ENCODE results near the gene NEDD4L. TPM values are rescaled to one million over a fixed set of nuclear protein-coding genes. Genes with fewer than 3 reads are reported as not detected.
"Not testable (repeated sequence)": the region's sequence is repeated elsewhere in the genome, so short reads cannot be mapped to it uniquely, and the experiment has no call there.

Gene NEDD4L
- total RNA-seq, 5 donors from 2014 or later (not counting 1 experiment from before 2014, with no cell fraction given), result 4.4 to 10.7 (median 6.7) TPM

DNA sequence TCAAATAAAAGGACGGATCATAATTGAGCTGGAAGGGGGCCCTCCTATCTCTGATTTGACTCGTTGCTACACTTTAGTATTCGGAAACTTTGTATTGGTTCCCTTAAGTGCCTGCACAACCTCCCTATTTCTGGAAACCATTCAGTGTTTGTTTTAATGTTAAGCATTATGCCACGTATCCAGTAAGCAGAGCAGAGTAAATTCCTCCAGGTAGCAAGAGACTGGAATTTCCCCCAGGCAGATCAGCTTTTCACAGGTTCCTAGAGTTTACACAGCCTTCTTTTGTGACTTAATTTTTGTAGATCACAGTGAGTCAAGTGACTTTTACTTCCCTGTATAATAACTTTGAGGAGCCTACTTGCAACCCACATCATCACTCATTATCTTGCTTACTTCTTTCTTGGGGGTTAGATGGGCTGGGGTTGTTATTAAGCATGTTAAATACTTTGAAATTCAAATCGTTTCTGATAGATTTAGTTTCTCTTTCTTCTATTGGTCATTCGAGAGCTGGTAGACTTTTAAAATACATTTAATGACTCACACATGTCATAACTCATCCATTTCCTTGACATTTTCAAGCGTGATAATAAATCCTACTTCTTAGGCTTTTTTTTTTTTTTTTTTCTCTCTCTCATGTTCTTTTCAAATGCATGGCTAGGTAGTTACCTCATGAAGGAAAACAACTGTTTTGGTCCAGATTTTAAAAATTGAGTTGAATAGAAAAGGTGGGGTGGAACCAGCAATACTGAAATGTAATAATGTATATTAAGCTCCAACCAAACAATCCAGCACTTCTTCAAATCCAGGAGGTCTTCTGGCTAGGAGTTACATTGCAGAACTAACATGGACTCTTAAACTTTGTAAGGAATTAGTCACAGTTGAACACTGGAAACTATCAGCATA, 219.3 kb downstream of the NEDD4L start:
- no peak overlapping the region for H3K4me3 ChIP-seq (ENCODE audit: control insufficient read depth in 1 of 2, extremely low read depth in 1 of 2, low read length in 1 of 2)
- no peaks in the 10 kb centered on the region for H3K9me3 Mint-ChIP-seq
- POLR2A ChIA-PET, result no interaction called here
- H3K27ac Mint-ChIP-seq, result no peak overlapping the region
- H3K4me1 Mint-ChIP-seq, result peaks cover 5 to 7% (median 7%) of the 10 kb centered on the region in 3 donors
- H3K4me1 ChIP-seq (ENCODE audit: control insufficient read depth in 1 of 2, extremely low read depth in 1 of 2, insufficient read depth in 2 of 2, low read length in 2 of 2), result no peaks in the 10 kb centered on the region
- H3K36me3 ChIP-seq (ENCODE audit: control insufficient read depth in 2 of 2, extremely low read depth in 1 of 2, insufficient read depth in 1 of 2, low read length in 1 of 2), result no peaks in the 10 kb centered on the region
- WGBS (ENCODE audit: insufficient coverage), result 84% methylated on average over 3 of the region's 7 CpGs
- no peak overlapping the region for H3K4me3 Mint-ChIP-seq
- no peak overlapping the region for H3K27ac ChIP-seq (ENCODE audit: low read length)
- H3K9me3 ChIP-seq, result no peaks in the 10 kb centered on the region
- ATAC-seq (replicated peaks in 1 of 4) (no peak), DNase-seq (no peak)
- no peaks in the 10 kb centered on the region for H3K27me3 ChIP-seq (replicated peaks in 1 of 2; ENCODE audit: control insufficient read depth in 2 of 2, extremely low read depth in 1 of 2, insufficient read depth in 2 of 2, low read length in 1 of 2)
- peaks cover 0 to 3% of the 10 kb centered on the region in 2 donors for H3K27me3 Mint-ChIP-seq
- H3K36me3 Mint-ChIP-seq, result no peaks in the 10 kb centered on the region
- CTCF ChIA-PET, result no interaction called here

DNA sequence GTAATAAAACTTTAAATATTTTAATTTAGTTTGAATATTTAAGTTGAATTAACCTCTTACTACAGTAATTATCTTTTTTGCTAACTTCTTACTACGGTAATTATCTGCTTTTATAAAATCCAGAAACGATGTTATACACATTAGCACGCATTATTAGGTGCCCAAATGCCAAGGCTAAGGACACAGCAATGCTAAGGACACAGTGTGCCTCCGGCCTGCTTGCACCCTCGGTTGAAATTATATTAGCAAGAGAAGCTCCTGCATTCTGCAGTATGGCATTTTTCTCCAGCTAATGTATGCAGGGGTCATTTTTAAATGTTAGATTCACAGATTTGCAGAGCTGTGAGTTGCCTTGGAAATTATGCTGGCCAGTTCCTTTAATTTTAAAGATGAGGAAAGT, 220.0 kb downstream of the NEDD4L start:
- ChIA-PET CTCF (no interaction called here), POLR2A (no interaction called here)
- Histone ChIP-seq H3K27ac (ENCODE audit: low read length) (no peak overlapping the region), H3K4me3 (ENCODE audit: control insufficient read depth in 1 of 2, extremely low read depth in 1 of 2, low read length in 1 of 2) (no peak overlapping the region), H3K36me3 (ENCODE audit: control insufficient read depth in 2 of 2, extremely low read depth in 1 of 2, insufficient read depth in 1 of 2, low read length in 1 of 2) (no peaks in the 10 kb centered on the region), H3K4me1 (ENCODE audit: control insufficient read depth in 1 of 2, extremely low read depth in 1 of 2, insufficient read depth in 2 of 2, low read length in 2 of 2) (no peaks in the 10 kb centered on the region), H3K27me3 (replicated peaks in 1 of 2; ENCODE audit: control insufficient read depth in 2 of 2, extremely low read depth in 1 of 2, insufficient read depth in 2 of 2, low read length in 1 of 2) (no peaks in the 10 kb centered on the region), H3K9me3 (no peaks in the 10 kb centered on the region)
- H3K27me3 Mint-ChIP-seq, result peaks cover 0 to 3% of the 10 kb centered on the region in 2 donors
- peaks cover 5 to 7% (median 7%) of the 10 kb centered on the region in 3 donors for H3K4me1 Mint-ChIP-seq
- no peak overlapping the region for H3K27ac Mint-ChIP-seq
- ATAC-seq (replicated peaks in 1 of 4), result no peak
- no peak for DNase-seq
- 80% methylated on average over 5 of the region's 5 CpGs for WGBS (ENCODE audit: insufficient coverage)
- no peaks in the 10 kb centered on the region for H3K36me3 Mint-ChIP-seq
- H3K4me3 Mint-ChIP-seq, result no peak overlapping the region
- H3K9me3 Mint-ChIP-seq, result no peaks in the 10 kb centered on the region

DNA sequence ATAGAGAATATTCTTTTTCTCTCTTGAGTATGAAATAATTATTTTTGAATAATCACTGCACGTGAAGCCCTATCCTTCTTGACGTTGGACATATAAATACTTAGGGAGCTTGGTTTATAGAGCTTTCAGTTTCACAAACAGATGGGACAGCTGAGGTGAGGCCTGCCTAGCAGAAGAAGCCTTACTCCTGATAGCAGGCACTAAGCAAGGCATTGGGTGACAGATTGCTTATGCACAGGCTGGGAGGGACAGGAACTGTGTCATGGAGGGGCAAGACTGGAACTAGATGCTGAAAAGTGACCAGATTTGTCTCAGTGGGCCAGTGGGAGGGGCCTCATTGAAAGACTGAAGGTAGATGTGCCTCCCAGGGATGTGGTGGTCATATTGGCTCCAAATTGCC, 220.8 kb downstream of the NEDD4L start:
- 100% methylated on average over 1 of the region's 2 CpGs for WGBS (ENCODE audit: insufficient coverage)
- Histone ChIP-seq H3K27me3 (replicated peaks in 1 of 2; ENCODE audit: control insufficient read depth in 2 of 2, extremely low read depth in 1 of 2, insufficient read depth in 2 of 2, low read length in 1 of 2) (no peaks in the 10 kb centered on the region), H3K36me3 (ENCODE audit: control insufficient read depth in 2 of 2, extremely low read depth in 1 of 2, insufficient read depth in 1 of 2, low read length in 1 of 2) (no peaks in the 10 kb centered on the region), H3K4me3 (ENCODE audit: control insufficient read depth in 1 of 2, extremely low read depth in 1 of 2, low read length in 1 of 2) (no peak overlapping the region), H3K4me1 (ENCODE audit: control insufficient read depth in 1 of 2, extremely low read depth in 1 of 2, insufficient read depth in 2 of 2, low read length in 2 of 2) (no peaks in the 10 kb centered on the region), H3K27ac (ENCODE audit: low read length) (no peak overlapping the region), H3K9me3 (no peaks in the 10 kb centered on the region)
- peaks cover 5 to 7% (median 7%) of the 10 kb centered on the region in 3 donors for H3K4me1 Mint-ChIP-seq
- no peak overlapping the region for H3K4me3 Mint-ChIP-seq
- ATAC-seq (replicated peaks in 1 of 4), result no peak
- DNase-seq, result no peak
- ChIA-PET CTCF (no interaction called here), POLR2A (interaction anchor here in 1 of 2 donors (0.6 kb wide), 1 partner anchor 35 kb away, joined by 3 read pairs; no protein-coding TSS in a partner anchor)
- no peaks in the 10 kb centered on the region for H3K9me3 Mint-ChIP-seq
- no peak overlapping the region for H3K27ac Mint-ChIP-seq
- no peaks in the 10 kb centered on the region for H3K36me3 Mint-ChIP-seq
- H3K27me3 Mint-ChIP-seq, result peaks cover 0 to 3% of the 10 kb centered on the region in 2 donors

DNA sequence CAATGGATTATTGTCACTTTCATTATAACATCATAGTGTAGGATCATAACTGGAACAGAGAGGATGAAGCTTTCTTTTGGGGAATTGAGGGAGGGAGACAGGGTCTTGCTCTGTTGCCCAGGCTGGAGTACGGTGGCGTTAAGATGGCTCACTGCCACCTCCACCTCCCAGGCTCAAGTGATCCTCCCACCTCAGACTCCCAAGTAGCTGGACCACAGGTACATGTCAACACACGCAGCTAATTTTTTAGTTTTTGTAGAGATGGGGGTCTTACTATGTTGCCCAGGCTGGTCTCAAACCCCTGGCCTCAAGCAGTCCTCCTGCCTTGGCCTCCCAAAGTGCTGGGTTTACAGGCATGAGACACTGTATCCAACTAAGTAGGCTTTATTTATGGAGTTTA, 221.5 kb downstream of the NEDD4L start:
- H3K4me3 ChIP-seq (ENCODE audit: control insufficient read depth in 1 of 2, extremely low read depth in 1 of 2, low read length in 1 of 2); H3K4me3 Mint-ChIP-seq; H3K9me3 ChIP-seq; POLR2A ChIA-PET; CTCF ChIA-PET; H3K36me3 ChIP-seq (ENCODE audit: control insufficient read depth in 2 of 2, extremely low read depth in 1 of 2, insufficient read depth in 1 of 2, low read length in 1 of 2); H3K27me3 Mint-ChIP-seq; H3K4me1 ChIP-seq (ENCODE audit: control insufficient read depth in 1 of 2, extremely low read depth in 1 of 2, insufficient read depth in 2 of 2, low read length in 2 of 2); ATAC-seq (replicated peaks in 1 of 4); H3K27me3 ChIP-seq (replicated peaks in 1 of 2; ENCODE audit: control insufficient read depth in 2 of 2, extremely low read depth in 1 of 2, insufficient read depth in 2 of 2, low read length in 1 of 2); H3K36me3 Mint-ChIP-seq; DNase-seq; H3K9me3 Mint-ChIP-seq; H3K4me1 Mint-ChIP-seq; H3K27ac Mint-ChIP-seq; H3K27ac ChIP-seq (ENCODE audit: low read length): not testable (repeated sequence)
- no CpG with 5 or more reads among the region's 3 CpGs for WGBS (ENCODE audit: insufficient coverage)

DNA sequence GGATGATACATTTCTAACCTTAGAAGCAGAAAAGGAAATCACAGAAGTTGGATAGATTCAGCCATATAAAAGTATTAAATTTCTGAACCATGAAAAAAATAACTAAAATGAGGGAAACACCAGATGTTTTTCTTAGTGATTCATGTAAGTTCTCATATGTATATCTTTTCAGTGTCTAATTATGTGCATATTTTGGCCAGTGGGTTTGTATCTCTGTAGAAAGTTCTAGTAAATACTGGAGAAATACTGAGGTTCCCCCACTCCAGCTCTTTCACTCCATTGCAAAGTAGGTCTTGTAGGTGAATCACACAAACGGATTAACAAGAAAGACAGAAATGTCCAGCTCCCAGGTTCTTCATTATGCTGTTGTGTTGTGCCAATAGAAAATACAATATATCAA, 222.3 kb downstream of the NEDD4L start:
- no CpG with 5 or more reads among the region's 1 CpG for WGBS (ENCODE audit: insufficient coverage)
- CTCF ChIA-PET, result no interaction called here

DNA sequence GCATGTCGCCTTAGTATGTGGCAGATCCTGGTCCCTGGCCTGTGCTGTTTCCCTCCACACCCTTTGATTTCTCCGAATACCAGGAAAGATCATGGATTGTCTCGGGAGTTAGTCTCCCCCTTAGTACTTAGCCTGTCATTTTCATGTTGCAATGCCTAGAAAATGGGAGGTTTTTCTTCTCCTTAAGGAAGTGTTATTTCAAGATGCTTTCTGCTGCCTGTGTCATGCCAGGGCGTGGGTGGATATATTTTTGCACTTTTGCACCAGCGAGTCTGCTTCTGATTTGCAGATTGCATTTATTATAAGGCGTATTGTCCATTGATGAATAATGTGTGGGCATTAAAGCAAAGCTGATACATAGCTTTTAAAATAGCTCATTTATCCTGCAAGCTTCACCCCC, 223.5 kb downstream of the NEDD4L start:
- CTCF ChIA-PET, result no interaction called here
- Mint-ChIP-seq H3K4me1 (peaks cover 10 to 18% (median 12%) of the 10 kb centered on the region in 3 donors), H3K36me3 (no peaks in the 10 kb centered on the region), H3K4me3 (no peak overlapping the region), H3K27me3 (no peaks in the 10 kb centered on the region), H3K9me3 (peaks cover 0 to under 1% (median 0%) of the 10 kb centered on the region in 3 donors), H3K27ac (no peak overlapping the region)
- H3K9me3 ChIP-seq, result no peaks in the 10 kb centered on the region
- ATAC-seq (replicated peaks in 1 of 4) (no peak), DNase-seq (no peak)
- H3K27me3 ChIP-seq (replicated peaks in 1 of 2; ENCODE audit: control insufficient read depth in 2 of 2, extremely low read depth in 1 of 2, insufficient read depth in 2 of 2, low read length in 1 of 2), result no peaks in the 10 kb centered on the region
- POLR2A ChIA-PET, result no interaction called here
- no peaks in the 10 kb centered on the region for H3K36me3 ChIP-seq (ENCODE audit: control insufficient read depth in 2 of 2, extremely low read depth in 1 of 2, insufficient read depth in 1 of 2, low read length in 1 of 2)
- no peak overlapping the region for H3K4me3 ChIP-seq (ENCODE audit: control insufficient read depth in 1 of 2, extremely low read depth in 1 of 2, low read length in 1 of 2)
- no CpG with 5 or more reads among the region's 6 CpGs for WGBS (ENCODE audit: insufficient coverage)
- H3K27ac ChIP-seq (ENCODE audit: low read length), result no peak overlapping the region
- peaks cover 4 to 8% of the 10 kb centered on the region in 2 experiments for H3K4me1 ChIP-seq (ENCODE audit: control insufficient read depth in 1 of 2, extremely low read depth in 1 of 2, insufficient read depth in 2 of 2, low read length in 2 of 2)

More for the DNA sequence above, 222.3 kb downstream of the NEDD4L start:
- Histone ChIP-seq H3K36me3 (ENCODE audit: control insufficient read depth in 2 of 2, extremely low read depth in 1 of 2, insufficient read depth in 1 of 2, low read length in 1 of 2) (no peaks in the 10 kb centered on the region), H3K27ac (ENCODE audit: low read length) (no peak overlapping the region), H3K4me3 (ENCODE audit: control insufficient read depth in 1 of 2, extremely low read depth in 1 of 2, low read length in 1 of 2) (no peak overlapping the region), H3K27me3 (replicated peaks in 1 of 2; ENCODE audit: control insufficient read depth in 2 of 2, extremely low read depth in 1 of 2, insufficient read depth in 2 of 2, low read length in 1 of 2) (no peaks in the 10 kb centered on the region), H3K9me3 (no peaks in the 10 kb centered on the region), H3K4me1 (ENCODE audit: control insufficient read depth in 1 of 2, extremely low read depth in 1 of 2, insufficient read depth in 2 of 2, low read length in 2 of 2) (peaks cover 0 to 1% of the 10 kb centered on the region in 2 experiments)
- Mint-ChIP-seq H3K27ac (no peak overlapping the region), H3K27me3 (no peaks in the 10 kb centered on the region), H3K4me1 (peaks cover 5 to 7% (median 7%) of the 10 kb centered on the region in 3 donors), H3K9me3 (no peaks in the 10 kb centered on the region), H3K36me3 (no peaks in the 10 kb centered on the region), H3K4me3 (no peak overlapping the region)
- ATAC-seq (replicated peaks in 1 of 4) (no peak), DNase-seq (no peak)
- POLR2A ChIA-PET, result no interaction called here

Measured in T-cell (primary cell).